K562 (cell line): Measurements from ENCODE around the gene POLR2H. TPM values are rescaled to one million over a fixed set of nuclear protein-coding genes. Genes with fewer than 3 reads are reported as not detected.
A peak's percentile ranks its signal among the peaks of the same experiment; 100 is the strongest.

ENCODE experiments used
- ATAC-seq: fragments of 200-7000 bp; cut with Tn5 transposase; 3 replicates; pipeline ENCODE4 v1.9.1; 2020; ENCODE audit warnings: moderate library complexity
- BruUV-seq: library from RNA; stranded (reverse); fragments of 400-500 nt; replicated peaks from 2 replicates; lab custom pipeline; 2021; lab: Mats Ljungman, UMichigan
- CTCF ChIA-PET: fragments of 300-600 bp; formaldehyde crosslinking; extraction: SDS; loops from one replicate; lab custom pipeline; 2021; ENCODE audit warnings: low intra/inter-chr PET ratio; lab: Yijun Ruan, JAX
- POLR2A ChIA-PET: fragments of 300-600, 350-650 bp; sonication (Branson Sonifier 250); formaldehyde crosslinking; extraction: SDS; loops from one replicate; lab custom pipeline; 2021; ENCODE audit warnings: antibody characterized with exemption, inconsistent platforms; lab: Yijun Ruan, JAX
- DNase-seq, 4 experiments: peaks; one replicate each; pipeline versions ENCODE4 v3.0.0 to v3.0.0-alpha.2; 2011 to 2018; ENCODE audit warnings: low spot score in 3 of 4, mixed read lengths in 3 of 4; ENCODE audit errors: extremely low read depth in 1 of 4
- FAIRE-seq: peaks from 2 replicates; lab custom pipeline; 2011; peaks lifted over from hg19 to GRCh38; lab: Jason Lieb, UNC
- H2AFZ ChIP-seq: 2 replicates; pipeline ENCODE4 v1.6.0; 2011; ENCODE audit warnings: low read depth, low read length, control low read depth, inconsistent platforms
- H3K27ac ChIP-seq: fragments of 200-600 bp; 3 replicates; pipeline ENCODE4 v1.8.0; 2011; ENCODE audit warnings: low read depth, mild to moderate bottlenecking, control low read depth, inconsistent platforms, low read length, moderate library complexity, mixed read lengths; ENCODE audit errors: extremely low read depth
- H3K27me3 ChIP-seq, 2 experiments: fragments of 300-600 bp in 1 of 2; 2 replicates in 1 of 2; 3 replicates in 1 of 2; pipeline versions ENCODE4 v1.6.0 to v1.8.0; 2011; ENCODE audit warnings: inconsistent platforms in 2 of 2, low read length in 2 of 2, mild to moderate bottlenecking in 1 of 2, mixed read lengths in 1 of 2, moderate library complexity in 1 of 2; ENCODE audit not compliant: control insufficient read depth in 2 of 2, insufficient read depth in 2 of 2
- H3K36me3 ChIP-seq: fragments of 300-600 bp; 3 replicates; pipeline ENCODE4 v1.8.0; 2011; ENCODE audit warnings: mild to moderate bottlenecking, low read length, inconsistent platforms; ENCODE audit not compliant: control insufficient read depth, insufficient read depth
- H3K4me1 ChIP-seq, 2 experiments: fragments of 200-600 bp in 1 of 2; replicated peaks in 1 of 2; 2 replicates in 1 of 2; 3 replicates in 1 of 2; pipeline versions ENCODE4 v1.5.1 to v1.8.0; 2011; ENCODE audit warnings: inconsistent platforms in 2 of 2, low read length in 2 of 2, mild to moderate bottlenecking in 1 of 2, mixed read lengths in 1 of 2, moderate library complexity in 1 of 2; ENCODE audit not compliant: control insufficient read depth in 2 of 2, insufficient read depth in 2 of 2
- H3K4me2 ChIP-seq: 2 replicates; pipeline ENCODE4 v1.6.1; 2011; ENCODE audit warnings: low read length, control low read depth, inconsistent platforms, mixed read lengths; ENCODE audit not compliant: insufficient read depth
- H3K4me3 ChIP-seq: fragments of 200-600 bp; sonication (generic), shearing (Covaris generic); 2 replicates; pipeline ENCODE4 v1.5.1; 2016; ENCODE audit warnings: control low read depth, inconsistent platforms
- H3K79me2 ChIP-seq: fragments of 200-600 bp; 3 replicates; pipeline ENCODE4 v1.8.0; 2011; ENCODE audit warnings: low read length, inconsistent platforms; ENCODE audit not compliant: control insufficient read depth, insufficient read depth
- H3K9ac ChIP-seq, 2 experiments: 2 replicates each; pipeline versions ENCODE4 v1.6.0 to v1.6.1; 2011; ENCODE audit warnings: low read depth in 2 of 2, low read length in 2 of 2, control low read depth in 1 of 2, inconsistent platforms in 1 of 2, mild to moderate bottlenecking in 1 of 2, mixed read lengths in 1 of 2; ENCODE audit not compliant: insufficient read depth in 1 of 2
- H3K9me1 ChIP-seq: one replicate; pipeline ENCODE4 v1.6.0; 2011; ENCODE audit warnings: inconsistent platforms, mild to moderate bottlenecking, low read length, moderate library complexity; ENCODE audit not compliant: control insufficient read depth, insufficient read depth
- H3K9me3 ChIP-seq: replicated peaks from 2 replicates; pipeline ENCODE4 v1.5.1; 2011; ENCODE audit warnings: low read depth, low read length, inconsistent platforms; ENCODE audit not compliant: control insufficient read depth, insufficient read depth
- H4K20me1 ChIP-seq: replicated peaks from 2 replicates; pipeline ENCODE4 v1.6.1; 2011; ENCODE audit warnings: low read length, inconsistent platforms, mixed read lengths; ENCODE audit not compliant: control insufficient read depth, insufficient read depth
- ARHGAP35 ChIP-seq: fragments of 450-650 bp; IDR thresholded peaks from 2 replicates; pipeline ENCODE4 v1.6.1; 2018; ENCODE audit not compliant: partially characterized antibody
- ARID4B ChIP-seq: sonication (generic); formaldehyde crosslinking; IDR thresholded peaks from 2 replicates; pipeline ENCODE4 v1.8.0; 2022; ENCODE audit warnings: mild to moderate bottlenecking, missing genetic modification reagents
- ELF4 ChIP-seq: fragments of 450-650 bp; formaldehyde crosslinking; IDR thresholded peaks from 2 replicates; pipeline ENCODE4 v1.4.0; 2022; ENCODE audit warnings: missing genetic modification characterization
- HDAC6 ChIP-seq: IDR thresholded peaks from 2 replicates; pipeline ENCODE4 v1.6.1; 2012; ENCODE audit warnings: low read depth, mild to moderate bottlenecking, control low read depth, inconsistent platforms, low read length, moderate library complexity
- MTA2 ChIP-seq: fragments of 450-650 bp; IDR thresholded peaks from 2 replicates; pipeline ENCODE4 v1.6.1; 2016; ENCODE audit warnings: low read depth
- NEUROD1 ChIP-seq: fragments of 150-350 bp; IDR thresholded peaks from 2 replicates; pipeline ENCODE4 v1.6.1; 2014; ENCODE audit warnings: borderline replicate concordance, low read length, low read depth; ENCODE audit not compliant: partially characterized antibody
- NFXL1 ChIP-seq: fragments of 450-650 bp; formaldehyde crosslinking; IDR thresholded peaks from 2 replicates; pipeline ENCODE4 v1.4.0; 2021; ENCODE audit warnings: mild to moderate bottlenecking
- POLR2A ChIP-seq: fragments of 450-650 bp; conservative IDR thresholded peaks from 2 replicates; pipeline ENCODE4 v1.6.1; 2016
- PRMT5 ChIP-seq: sonication (generic); formaldehyde crosslinking; IDR thresholded peaks from 2 replicates; pipeline ENCODE4 v1.5.0; 2020; ENCODE audit warnings: missing genetic modification reagents
- ZNF146 ChIP-seq: IDR thresholded peaks from one replicate; pipeline ENCODE4 v1.6.1; 2018; ENCODE audit warnings: missing compliant biosample characterization; ENCODE audit not compliant: unreplicated experiment
- ZNF431 ChIP-seq: sonication (generic); formaldehyde crosslinking; IDR thresholded peaks from 2 replicates; pipeline ENCODE4 v1.8.0; 2022; ENCODE audit warnings: mild to moderate bottlenecking, missing genetic modification reagents
- WGBS: fragments of 100-300 bp; shearing (Covaris generic); methylation state at CpG from one replicate; pipeline ENCODE4 v1.1.6; 2016; ENCODE audit warnings: low coverage, mixed read lengths; ENCODE audit not compliant: insufficient coverage; ENCODE audit errors: missing lambda C conversion rate; 5-methylcytosine and 5-hydroxymethylcytosine counted together
- in situ Hi-C: fragments of 300-500 bp; cut with MboI; formaldehyde crosslinking; loops from 4 replicates; pipeline ENCODE4 v1.15.0; 2018; ENCODE audit warnings: inconsistent platforms, mixed read lengths
- intact Hi-C: fragments of 100-400 bp; cut with micrococcal nuclease; formaldehyde crosslinking; loops from 2 replicates; pipeline ENCODE4 v1.14.2; 2022
- polyA plus RNA-seq, 8 experiments: library from polyadenylated mRNA; depleted of rRNA in 4 of 8; stranded (reverse) in 5 of 8; unstranded in 3 of 8; fragments of >200 nt; fragmentation: Nextera tagmentation in 2 of 8; fragmentation: Illumina TruSeq in 1 of 8; extraction: Ambion mirVana in 2 of 8; extraction: Trizol in 1 of 8; gene quantifications; 2 replicates each; pipeline versions ENCODE4 v1.2.1 to v1.2.3, GENCODE V29; 2011 to 2014; ENCODE audit warnings: inconsistent platforms in 1 of 8, missing spikeins in 1 of 8
- total RNA-seq, 7 experiments: library from RNA; depleted of rRNA in 6 of 7; stranded (reverse); fragments of >200 nt in 6 of 7; fragmentation: Illumina TruSeq in 2 of 7; extraction: Trizol in 2 of 7; gene quantifications; 2 replicates each; pipeline versions ENCODE4 v1.2.1 to v1.2.3, GENCODE V29; 2011 to 2021; ENCODE audit warnings: low replicate concordance in 1 of 7

POLR2H gene
- total and polyA plus RNA-seq, 9 of the 15 experiments (the other 6 are each of a cell fraction or from before 2014, with no cell fraction given): 128 to 512 (median 220) TPM

- ChIA-PET CTCF (no interaction called here), POLR2A (interaction anchor here (0.6 to 1.7 kb wide), 4 partner anchors 11 to 224 kb away, joined by 3 to 9 read pairs (median 4); partner anchors contain the start of gene EIF2B5)
- peak overlapping the region; percentile 46 for H3K4me2 ChIP-seq
- H3K27ac ChIP-seq: no peak overlapping the region
- WGBS: 51% methylated on average over 8 of the region's 9 CpGs
- peaks cover 49% of the 10 kb centered on the region for H3K79me2 ChIP-seq
- FAIRE-seq (no peak), DNase-seq (no peak), ATAC-seq (no peak)
- peaks cover 25 to 64% of the 10 kb centered on the region in 2 experiments for H3K4me1 ChIP-seq
- peak overlapping the region in 1 of 2 experiments; percentile 89; a peak in 2 of 4 replicates for H3K9ac ChIP-seq
- no peaks in the 10 kb centered on the region for H3K9me3 ChIP-seq
- intact Hi-C loops (no loop called here), in situ Hi-C loops (no loop called here)
- H3K4me3 ChIP-seq: no peak overlapping the region
- TF ChIP-seq MTA2: no peak
- no peak for TF ChIP-seq NEUROD1
- TF ChIP-seq POLR2A: no peak
- TF ChIP-seq ZNF431: no peak
- H3K36me3 ChIP-seq: peaks cover 48% of the 10 kb centered on the region; the same call in 2 of the 3 replicates
- no peak overlapping the region for H2AFZ ChIP-seq
- H4K20me1 ChIP-seq: no peaks in the 10 kb centered on the region
- BruUV-seq: no TSS peak
- no peaks in the 10 kb centered on the region for H3K27me3 ChIP-seq
- H3K9me1 ChIP-seq: peaks cover 5% of the 10 kb centered on the region
Measured at GRCh38 chr3:184359610-184360009, 1.9 kb upstream of the POLR2H start.

GRCh38 chr3:184360070-184360928 is 1.2 kb upstream of the POLR2H start:
- no peak for FAIRE-seq
- ChIA-PET CTCF (no interaction called here), POLR2A (interaction anchor here (0.6 to 1.0 kb wide), 3 partner anchors 11 to 117 kb away, joined by 3 read pairs; no protein-coding TSS in a partner anchor)
- no peak for ATAC-seq
- no peak overlapping the region; the same call in 2 of the 3 replicates for H3K27ac ChIP-seq
- WGBS: 56% methylated on average over 8 of the region's 12 CpGs
- no peaks in the 10 kb centered on the region for H4K20me1 ChIP-seq
- peaks cover 28 to 62% of the 10 kb centered on the region in 2 experiments for H3K4me1 ChIP-seq
- H3K9me3 ChIP-seq: no peaks in the 10 kb centered on the region
- no TSS peak for BruUV-seq
- H3K4me3 ChIP-seq: peak overlapping the region; percentile 71
- peak overlapping the region; percentile 97 for H3K4me2 ChIP-seq
- DNase-seq: no peak
- in situ Hi-C loops: no loop called here
- intact Hi-C loops: no loop called here
- H3K9ac ChIP-seq: peak overlapping the region; percentile 88 to 95
- peak overlapping the region; percentile 85; the same call in 1 of the 2 replicates for H2AFZ ChIP-seq
- H3K79me2 ChIP-seq: peaks cover 56% of the 10 kb centered on the region
- peaks cover 8% of the 10 kb centered on the region for H3K9me1 ChIP-seq
- no peaks in the 10 kb centered on the region for H3K27me3 ChIP-seq
- H3K36me3 ChIP-seq: peaks cover 48% of the 10 kb centered on the region
- peak; percentile 28 for TF ChIP-seq ARHGAP35
- 0 out of 2 replicates have a peak, but pooled peaks have one; percentile 29 for TF ChIP-seq ARID4B (CRISPR knock-in tag)
- TF ChIP-seq HDAC6: no peak
- no peak for TF ChIP-seq NFXL1
- peak; percentile 54; the same call in 1 of the 2 replicates for TF ChIP-seq ELF4 (CRISPR knock-in tag)
- TF ChIP-seq ZNF146: no peak
- TF ChIP-seq PRMT5: no peak
